Measurements from ENCODE around the gene SASH1.

DNA sequence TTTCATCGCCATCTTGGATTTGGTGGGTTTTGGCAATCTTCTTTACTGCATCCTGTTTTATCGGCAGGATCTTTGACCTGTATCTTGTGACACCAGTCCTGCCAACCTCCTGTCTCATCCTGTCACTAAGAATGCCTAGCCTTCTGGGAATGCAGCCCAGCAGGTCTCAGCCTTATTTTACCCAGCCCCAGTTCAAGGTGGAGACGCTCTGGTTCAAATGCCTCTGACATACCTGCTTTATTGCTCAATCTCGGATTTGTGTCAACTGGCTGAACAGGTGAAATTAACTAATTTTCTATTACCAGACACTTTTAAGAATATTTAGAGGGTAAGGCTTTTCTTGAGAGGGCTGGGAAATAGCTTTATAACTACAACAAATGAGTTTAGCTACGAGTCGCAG is 102.5 kb downstream of the SASH1 start:
- TF ChIP-seq POLR2A (IDR thresholded peaks at IDR 0.05; ENCODE audit: low read length) (no peak), GATA1 (IDR thresholded peaks at IDR 0.05; ENCODE audit: low read depth, low read length) (no peak)
